Psoas muscle (tissue), 8 donors: ENCODE results near the gene CDC42BPA. TPM values are rescaled to one million over a fixed set of nuclear protein-coding genes. Genes with fewer than 3 reads are reported as not detected.

Source experiments
- ATAC-seq, 4 donors: fragments of 200-7000 bp; cut with Tn5 transposase; one replicate each; pipeline ENCODE4 v1.9.1; 2020; ENCODE audit warnings: moderate library complexity in 3 of 4, mild to moderate bottlenecking in 2 of 4
- DNase-seq, 2 donors: peaks; one replicate each; pipeline ENCODE4 v3.0.0-alpha.2; 2020
- H3K27ac ChIP-seq: fragments of 200-600 bp; one replicate; pipeline ENCODE4 v1.8.0; 2022
- H3K27me3 ChIP-seq, 3 donors: fragments of 200-600 bp in 1 of 3; one replicate each; pipeline versions ENCODE4 v1.6.1 to v1.8.0; 2013 to 2022; ENCODE audit warnings: low read length in 2 of 3, mild to moderate bottlenecking in 2 of 3, moderate library complexity in 1 of 3; ENCODE audit not compliant: insufficient read depth in 3 of 3
- H3K36me3 ChIP-seq, 2 donors: fragments of 200-600 bp in 1 of 2; one replicate each; pipeline versions ENCODE4 v1.6.1 to v1.8.0; 2013 to 2022; ENCODE audit warnings: low read depth in 1 of 2, mild to moderate bottlenecking in 1 of 2, moderate library complexity in 1 of 2; ENCODE audit not compliant: insufficient read depth in 1 of 2
- H3K4me1 ChIP-seq: fragments of 200-600 bp; one replicate; pipeline ENCODE4 v1.8.0; 2022
- H3K4me3 ChIP-seq: fragments of 200-600 bp; one replicate; pipeline ENCODE4 v1.8.0; 2022; ENCODE audit warnings: mild to moderate bottlenecking
- H3K9me3 ChIP-seq: fragments of 200-600 bp; one replicate; pipeline ENCODE4 v1.8.0; 2022
- WGBS, 3 donors: extraction: QIAGEN DNeasy Blood & Tissue Kit; methylation state at CpG; one replicate each; pipeline versions ENCODE4 v1.1.6 to v1.1.7; 2013; 5-methylcytosine and 5-hydroxymethylcytosine counted together
- intact Hi-C, 2 donors: fragments of 100-400 bp; cut with DNase I; formaldehyde crosslinking; loops; one replicate each; pipeline versions ENCODE4 v1.11.0 to v1.14.2; 2022
- polyA plus RNA-seq, 3 donors: library from polyadenylated mRNA; stranded (reverse); fragments of 200-250 nt; gene quantifications; one replicate each; pipeline ENCODE4 v1.2.3, GENCODE V29; 2013
- total RNA-seq, 4 donors: library from RNA; stranded (reverse); fragmentation: NEBNext Ultra II Directional in 2 of 4; extraction: Animal tissue kit (Norgen Biotek cat#: 25700) in 2 of 4; gene quantifications; one replicate each; pipeline versions ENCODE4 v1.2.1 to v1.2.4, GENCODE V29; 2021 to 2023
- TF ChIP-seq, protein P1 (sequence below): fragments of 200-600 bp; IDR thresholded peaks from one replicate; pipeline ENCODE4 v1.8.0; 2022; ENCODE audit warnings: antibody characterized with exemption
- donor health status: healthy with polysubstance abuse.
- donor health status: DM: no; HTN: no; CAD: no; lungs with moderate emphysema.
- donor health status: Bipolar disorder and iron deficiency.
- donor health status: healthy.
- donor health status: DM: yes; HTN: yes; CAD: no.
- donor health status: DM: no; HTN: no; CAD: no.
- donor health status: DM: no; HTN: no; CAD: no.
- donor health status: DM: yes; HTN: yes; CAD: no.

The CDC42BPA gene
- total and polyA plus RNA-seq, 7 donors: 5.3 to 23.0 (median 15.7) TPM

DNA sequence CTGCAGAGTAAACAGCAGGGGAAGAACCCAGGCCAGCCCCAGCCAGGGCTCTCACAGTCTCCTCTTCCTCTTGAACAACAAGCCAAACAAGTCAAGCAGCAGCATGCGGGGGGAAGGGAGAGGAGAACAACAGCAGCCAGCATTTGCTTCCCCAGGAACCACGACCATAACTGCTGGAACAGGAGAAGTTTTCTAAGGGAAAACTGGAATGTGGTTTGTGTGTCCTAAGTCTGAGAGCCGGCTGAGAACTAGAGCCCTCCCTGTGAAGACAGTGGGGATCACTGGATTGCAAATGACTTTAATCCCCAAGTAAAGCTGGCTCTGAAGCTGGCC, 330.0 kb downstream of the CDC42BPA start:
- Histone ChIP-seq H3K27me3 (no peaks in the 10 kb centered on the region), H3K4me1 (peaks cover 69% of the 10 kb centered on the region), H3K9me3 (no peaks in the 10 kb centered on the region), H3K27ac (peak overlapping the region; percentile 85), H3K4me3 (no peak overlapping the region), H3K36me3 (peaks cover 0 to 47% of the 10 kb centered on the region in 2 donors)
- 16 to 31% (median 31%) methylated on average over 3 of the region's 3 CpGs for WGBS, 3 donors
- peak in 1 of 2 donors; percentile 58 for DNase-seq
- ATAC-seq: no peak
- TF ChIP-seq, protein P1, sequence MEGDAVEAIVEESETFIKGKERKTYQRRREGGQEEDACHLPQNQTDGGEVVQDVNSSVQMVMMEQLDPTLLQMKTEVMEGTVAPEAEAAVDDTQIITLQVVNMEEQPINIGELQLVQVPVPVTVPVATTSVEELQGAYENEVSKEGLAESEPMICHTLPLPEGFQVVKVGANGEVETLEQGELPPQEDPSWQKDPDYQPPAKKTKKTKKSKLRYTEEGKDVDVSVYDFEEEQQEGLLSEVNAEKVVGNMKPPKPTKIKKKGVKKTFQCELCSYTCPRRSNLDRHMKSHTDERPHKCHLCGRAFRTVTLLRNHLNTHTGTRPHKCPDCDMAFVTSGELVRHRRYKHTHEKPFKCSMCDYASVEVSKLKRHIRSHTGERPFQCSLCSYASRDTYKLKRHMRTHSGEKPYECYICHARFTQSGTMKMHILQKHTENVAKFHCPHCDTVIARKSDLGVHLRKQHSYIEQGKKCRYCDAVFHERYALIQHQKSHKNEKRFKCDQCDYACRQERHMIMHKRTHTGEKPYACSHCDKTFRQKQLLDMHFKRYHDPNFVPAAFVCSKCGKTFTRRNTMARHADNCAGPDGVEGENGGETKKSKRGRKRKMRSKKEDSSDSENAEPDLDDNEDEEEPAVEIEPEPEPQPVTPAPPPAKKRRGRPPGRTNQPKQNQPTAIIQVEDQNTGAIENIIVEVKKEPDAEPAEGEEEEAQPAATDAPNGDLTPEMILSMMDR: no peak
- intact Hi-C loops: loop anchor here in 1 of 2 donors (2.0 kb wide), 1 partner anchor 75 kb away; no protein-coding TSS in a partner anchor

DNA sequence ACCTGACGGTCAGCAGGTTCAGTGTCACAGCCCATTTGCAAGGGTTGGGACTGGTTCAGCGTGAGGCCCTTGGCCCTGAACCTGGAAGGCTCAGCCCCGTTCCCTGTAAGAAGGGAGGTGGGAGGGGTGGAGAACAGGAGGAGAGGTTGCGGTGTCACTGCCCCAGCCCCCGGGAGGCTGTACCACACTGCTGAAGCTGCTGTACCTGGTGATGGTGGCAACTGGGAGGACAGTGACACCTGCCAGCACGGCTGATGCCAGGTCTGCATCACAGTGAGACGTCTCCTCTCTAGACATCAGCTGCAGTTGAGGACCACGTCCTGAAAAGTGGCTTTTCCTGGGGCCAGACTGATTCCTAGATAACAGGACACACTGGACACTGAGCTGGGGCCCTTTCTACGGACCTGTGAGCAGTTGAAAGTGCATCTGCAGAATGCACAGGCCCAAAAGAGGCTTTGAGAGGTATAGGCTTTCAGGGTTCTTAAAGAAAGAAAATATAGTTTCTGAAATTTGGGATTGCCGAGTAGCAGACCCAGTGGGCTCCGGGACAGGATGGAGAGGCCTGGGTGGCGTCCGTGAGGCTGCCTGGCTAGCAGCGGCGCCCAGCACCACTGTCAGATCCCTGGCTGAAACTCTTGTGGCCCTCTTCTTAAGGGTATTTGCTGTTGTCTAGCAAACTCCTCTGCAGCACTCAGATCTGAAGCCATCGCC, 330.5 kb downstream of the CDC42BPA start:
- Histone ChIP-seq H3K27me3 (no peaks in the 10 kb centered on the region), H3K4me1 (peaks cover 74% of the 10 kb centered on the region), H3K27ac (peak overlapping the region; percentile 85), H3K36me3 (peaks cover 0 to 49% of the 10 kb centered on the region in 2 donors), H3K9me3 (no peaks in the 10 kb centered on the region), H3K4me3 (no peak overlapping the region)
- intact Hi-C loops: loop anchor here in 1 of 2 donors (2.0 kb wide), 1 partner anchor 75 kb away; no protein-coding TSS in a partner anchor
- TF ChIP-seq, protein P1: no peak
- DNase-seq (peak in 1 of 2 donors; percentile 58), ATAC-seq (peak in 2 of 4 donors; percentile 3)
- 43 to 73% (median 45%) methylated on average over 16 of the region's 16 CpGs for WGBS, 3 donors

- H3K27me3 ChIP-seq: no peaks in the 10 kb centered on the region
- ATAC-seq (no peak), DNase-seq (peak in 1 of 2 donors; percentile 46)
- intact Hi-C loops: no loop called here
- H3K27ac ChIP-seq: peak overlapping the region; percentile 85
- H3K4me1 ChIP-seq: peaks cover 80% of the 10 kb centered on the region
- 39 to 51% (median 39%) methylated on average over 8 of the region's 8 CpGs for WGBS, 3 donors
- H3K36me3 ChIP-seq: peaks cover 0 to 55% of the 10 kb centered on the region in 2 donors
- no peaks in the 10 kb centered on the region for H3K9me3 ChIP-seq
- H3K4me3 ChIP-seq: no peak overlapping the region
- TF ChIP-seq, protein P1: no peak
Measured at GRCh38 chr1:226987179-226987536, 331.1 kb downstream of the CDC42BPA start.

GRCh38 chr1:226986496-226987178, 331.7 kb downstream of the CDC42BPA start:
- Histone ChIP-seq H3K27ac (peak overlapping the region; percentile 85), H3K27me3 (no peaks in the 10 kb centered on the region), H3K36me3 (peaks cover 0 to 59% of the 10 kb centered on the region in 2 donors), H3K9me3 (no peaks in the 10 kb centered on the region), H3K4me1 (peaks cover 85% of the 10 kb centered on the region), H3K4me3 (no peak overlapping the region)
- ATAC-seq (no peak), DNase-seq (peak in 1 of 2 donors; percentile 48)
- 60 to 76% (median 61%) methylated on average over 21 of the region's 21 CpGs for WGBS, 3 donors
- TF ChIP-seq, protein P1: no peak
- intact Hi-C loops: no loop called here
